Measurements from ENCODE around the gene VGLL3. TPM values are rescaled to one million over a fixed set of nuclear protein-coding genes. Genes with fewer than 3 reads are reported as not detected.
"Not testable (repeated sequence)": the region's sequence is repeated elsewhere in the genome, so short reads cannot be mapped to it uniquely, and the experiment has no call there.

VGLL3 gene
- total RNA-seq, 4 donors from 2014 or later: 6.2 to 17.8 (median 12.6) TPM

DNA sequence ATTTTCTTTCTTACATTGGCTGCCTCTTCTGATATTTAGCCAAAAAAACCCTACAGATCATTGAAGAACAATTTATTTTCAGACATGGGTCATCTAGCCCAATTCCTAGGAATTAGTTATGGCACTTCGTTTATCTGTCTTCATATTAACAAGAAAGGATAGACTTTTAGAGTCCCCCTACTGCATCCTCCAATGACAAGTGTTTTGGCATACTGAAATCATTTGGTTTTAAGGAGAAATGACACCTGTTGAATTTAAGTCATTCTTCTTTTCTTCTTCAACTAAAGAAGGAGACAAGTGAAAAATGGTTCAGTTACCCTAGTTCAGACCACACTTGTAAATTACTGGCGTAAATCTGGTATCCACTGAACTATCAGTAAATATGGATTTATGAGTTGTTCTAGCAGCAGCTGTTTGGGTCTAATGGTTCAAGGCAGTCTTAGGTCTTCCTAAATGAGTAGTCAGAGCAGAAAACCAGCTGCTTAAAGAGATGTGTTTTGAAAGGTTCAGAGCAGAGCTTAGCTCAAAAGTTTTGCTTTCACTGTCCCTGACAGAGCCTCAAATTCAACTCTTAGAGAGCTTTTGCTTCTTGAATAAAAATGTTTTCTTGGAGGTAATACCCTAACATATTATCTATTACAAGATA lies 5.6 kb downstream of the VGLL3 start:
- no peaks in the 10 kb centered on the region for H3K9me3 ChIP-seq
- DNase-seq (ENCODE audit: low spot score in 2 of 2): no peak
- peaks cover 7% of the 10 kb centered on the region for H3K27me3 ChIP-seq
- 50% methylated on average over 2 of the region's 2 CpGs for WGBS
- H3K4me1 ChIP-seq: peaks cover 6% of the 10 kb centered on the region
- H3K4me3 ChIP-seq: peak overlapping the region; percentile 70
- TF ChIP-seq EP300 (IDR thresholded peaks at IDR 0.05) (no peak), POLR2AphosphoS5 (IDR thresholded peaks at IDR 0.05) (no peak)
- TF ChIP-seq, protein P1, sequence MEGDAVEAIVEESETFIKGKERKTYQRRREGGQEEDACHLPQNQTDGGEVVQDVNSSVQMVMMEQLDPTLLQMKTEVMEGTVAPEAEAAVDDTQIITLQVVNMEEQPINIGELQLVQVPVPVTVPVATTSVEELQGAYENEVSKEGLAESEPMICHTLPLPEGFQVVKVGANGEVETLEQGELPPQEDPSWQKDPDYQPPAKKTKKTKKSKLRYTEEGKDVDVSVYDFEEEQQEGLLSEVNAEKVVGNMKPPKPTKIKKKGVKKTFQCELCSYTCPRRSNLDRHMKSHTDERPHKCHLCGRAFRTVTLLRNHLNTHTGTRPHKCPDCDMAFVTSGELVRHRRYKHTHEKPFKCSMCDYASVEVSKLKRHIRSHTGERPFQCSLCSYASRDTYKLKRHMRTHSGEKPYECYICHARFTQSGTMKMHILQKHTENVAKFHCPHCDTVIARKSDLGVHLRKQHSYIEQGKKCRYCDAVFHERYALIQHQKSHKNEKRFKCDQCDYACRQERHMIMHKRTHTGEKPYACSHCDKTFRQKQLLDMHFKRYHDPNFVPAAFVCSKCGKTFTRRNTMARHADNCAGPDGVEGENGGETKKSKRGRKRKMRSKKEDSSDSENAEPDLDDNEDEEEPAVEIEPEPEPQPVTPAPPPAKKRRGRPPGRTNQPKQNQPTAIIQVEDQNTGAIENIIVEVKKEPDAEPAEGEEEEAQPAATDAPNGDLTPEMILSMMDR (IDR thresholded peaks at IDR 0.05): no peak
- H3K27ac ChIP-seq: peak overlapping the region; percentile 70
- no peaks in the 10 kb centered on the region for H3K36me3 ChIP-seq

DNA sequence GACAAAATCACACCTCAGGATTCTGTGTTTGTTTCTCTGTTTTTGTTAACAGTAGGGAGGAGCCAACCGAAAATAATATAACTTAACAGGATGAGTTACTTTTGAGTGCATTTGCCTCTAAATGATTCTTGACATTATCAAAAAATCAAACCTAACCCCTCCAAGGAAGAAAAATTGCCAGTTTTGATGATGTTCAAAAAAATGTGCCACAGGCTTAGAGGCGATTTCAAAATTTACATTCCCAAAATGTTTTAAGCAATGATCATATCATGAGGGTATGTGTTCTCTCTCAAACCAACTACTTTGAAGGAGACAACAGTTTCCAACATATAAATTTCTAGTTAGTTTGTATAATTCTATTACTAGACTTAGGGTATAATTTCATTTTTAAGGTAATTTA lies 6.7 kb downstream of the VGLL3 start:
- Histone ChIP-seq H3K27ac (peak overlapping the region; percentile 70), H3K9me3 (no peaks in the 10 kb centered on the region), H3K27me3 (no peaks in the 10 kb centered on the region), H3K36me3 (no peaks in the 10 kb centered on the region), H3K4me3 (no peak overlapping the region), H3K4me1 (no peaks in the 10 kb centered on the region)
- 65% methylated on average over 2 of the region's 2 CpGs for WGBS
- no peak for DNase-seq (ENCODE audit: low spot score in 2 of 2)
- TF ChIP-seq POLR2AphosphoS5 (IDR thresholded peaks at IDR 0.05): no peak
- no peak for TF ChIP-seq POLR2A (IDR thresholded peaks at IDR 0.05)
- no peak for TF ChIP-seq EP300 (IDR thresholded peaks at IDR 0.05)
- TF ChIP-seq, protein P1 (IDR thresholded peaks at IDR 0.05): no peak

DNA sequence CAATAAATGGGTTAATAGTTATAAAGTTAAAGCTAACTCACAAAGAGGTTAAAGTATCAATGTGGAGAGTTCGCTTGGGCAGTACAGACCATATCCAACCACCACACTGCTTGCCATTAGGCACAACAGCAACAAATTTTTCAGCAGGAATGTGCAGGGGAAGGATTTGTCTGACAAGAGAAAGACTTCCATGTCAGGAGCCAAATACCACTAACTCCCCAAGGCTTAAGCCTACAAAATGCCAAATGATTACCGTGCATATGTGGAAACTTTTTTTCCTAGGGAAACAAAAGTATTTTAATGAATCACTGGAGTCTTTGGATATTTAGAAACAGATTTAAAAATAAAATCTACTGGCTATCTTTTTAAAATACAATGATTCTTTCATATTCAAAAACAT lies 8.1 kb downstream of the VGLL3 start:
- Histone ChIP-seq H3K27me3 (no peaks in the 10 kb centered on the region), H3K36me3 (no peaks in the 10 kb centered on the region), H3K27ac (peak overlapping the region; percentile 52), H3K9me3 (no peaks in the 10 kb centered on the region), H3K4me3 (no peak overlapping the region), H3K4me1 (no peaks in the 10 kb centered on the region)
- 41% methylated on average over 2 of the region's 2 CpGs for WGBS
- DNase-seq (ENCODE audit: low spot score in 2 of 2): no peak
- TF ChIP-seq POLR2A (IDR thresholded peaks at IDR 0.05) (no peak), POLR2AphosphoS5 (IDR thresholded peaks at IDR 0.05) (peak in 2 of 3 donors; percentile 57 to 70)

DNA sequence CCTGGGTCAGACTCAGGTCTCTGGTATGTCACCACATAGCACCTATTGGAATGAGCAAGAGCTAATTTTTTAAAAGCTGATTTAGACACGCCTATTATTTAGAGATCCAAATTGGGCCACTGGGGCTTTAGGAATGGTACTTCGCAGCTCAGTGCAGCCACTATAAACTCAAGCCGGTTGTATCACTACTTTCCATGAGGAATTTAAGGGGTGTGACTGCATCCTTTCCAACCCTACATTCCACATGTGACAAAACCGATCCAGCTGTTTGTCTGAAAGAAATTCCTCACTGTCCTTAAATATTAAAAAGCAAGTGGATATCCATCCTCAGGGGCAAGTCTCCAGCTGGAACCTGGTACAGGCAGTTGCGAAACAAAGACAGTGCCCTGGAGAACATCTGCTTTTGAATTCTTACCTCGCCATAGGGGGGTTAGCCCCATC lies 12.8 kb downstream of the VGLL3 start:
- no peaks in the 10 kb centered on the region for H3K9me3 ChIP-seq
- H3K4me1 ChIP-seq: peaks cover 7% of the 10 kb centered on the region
- H3K36me3 ChIP-seq: no peaks in the 10 kb centered on the region
- 51% methylated on average over 6 of the region's 6 CpGs for WGBS
- TF ChIP-seq, protein P1 (IDR thresholded peaks at IDR 0.05): no peak
- peak in 1 of 3 donors; percentile 53 for TF ChIP-seq POLR2AphosphoS5 (IDR thresholded peaks at IDR 0.05)
- peak; percentile 81 for DNase-seq (ENCODE audit: low spot score in 2 of 2)
- H3K27ac ChIP-seq: peak overlapping the region; percentile 35
- H3K27me3 ChIP-seq: no peaks in the 10 kb centered on the region
- H3K4me3 ChIP-seq: no peak overlapping the region

DNA sequence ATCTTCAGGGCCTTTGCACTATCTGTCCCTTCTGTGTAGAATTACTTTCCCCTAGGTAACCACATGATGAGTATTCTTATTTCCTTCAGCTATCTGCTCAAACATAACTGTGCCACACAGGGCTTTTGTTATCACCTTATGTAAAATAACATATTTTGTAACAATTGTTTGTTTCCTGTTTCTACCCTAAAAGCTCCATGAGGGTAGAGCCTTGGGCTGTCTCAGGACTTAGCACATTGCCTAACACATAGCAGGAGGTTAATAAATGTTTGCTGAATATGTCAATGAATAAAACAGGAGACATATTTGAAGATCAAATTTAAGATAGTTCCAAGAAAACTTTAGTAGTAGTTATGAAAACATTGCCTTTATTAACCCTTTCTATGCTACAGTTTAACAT lies 14.7 kb downstream of the VGLL3 start:
- Histone ChIP-seq H3K36me3 (no peaks in the 10 kb centered on the region), H3K4me3 (no peak overlapping the region), H3K27me3 (no peaks in the 10 kb centered on the region), H3K4me1 (peaks cover 7% of the 10 kb centered on the region), H3K9me3 (no peaks in the 10 kb centered on the region), H3K27ac (no peak overlapping the region)
- no peak for TF ChIP-seq POLR2AphosphoS5 (IDR thresholded peaks at IDR 0.05)
- DNase-seq (ENCODE audit: low spot score in 2 of 2): no peak

DNA sequence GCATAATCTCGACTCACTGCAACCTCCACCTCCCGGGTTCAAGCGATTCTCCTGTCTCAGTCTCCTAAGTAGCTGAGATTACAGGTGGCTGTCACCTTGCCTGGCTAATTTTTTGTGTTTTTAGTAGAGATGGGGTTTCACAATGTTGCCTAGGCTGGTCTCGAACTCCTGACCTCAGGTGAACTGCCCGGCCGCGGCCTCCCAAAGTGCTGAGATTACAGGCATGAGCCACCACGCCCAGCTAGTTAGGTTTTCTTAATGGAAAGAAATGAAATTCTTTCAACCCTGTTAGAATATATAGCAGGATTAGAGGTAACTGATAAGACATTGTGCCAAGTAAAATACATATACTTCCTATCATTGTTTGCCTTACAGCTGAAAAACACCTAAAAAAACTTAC lies 16.8 kb downstream of the VGLL3 start:
- not testable (repeated sequence) for DNase-seq (ENCODE audit: low spot score in 2 of 2)
- WGBS: 94% methylated on average over 8 of the region's 8 CpGs

DNA sequence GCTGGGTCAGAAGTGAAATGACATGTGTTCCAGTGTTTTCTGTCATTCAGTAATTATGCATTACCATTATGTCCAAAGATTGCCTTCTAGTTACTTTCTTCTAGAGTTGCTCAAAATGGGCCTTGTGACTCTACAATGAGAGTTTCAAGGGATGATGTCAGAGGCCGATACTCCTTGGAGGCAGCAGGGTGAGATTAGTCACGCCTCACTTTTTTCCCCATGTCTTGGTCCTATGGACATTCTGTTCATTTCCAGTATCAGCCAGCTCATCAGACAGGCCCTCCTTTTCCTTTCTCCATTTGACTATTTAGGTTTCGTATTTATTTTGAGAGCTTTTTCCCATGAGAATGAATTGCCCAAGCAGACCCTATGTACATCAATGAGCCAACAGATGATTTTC lies 17.5 kb downstream of the VGLL3 start:
- TF ChIP-seq POLR2A (IDR thresholded peaks at IDR 0.05) (no peak), POLR2AphosphoS5 (IDR thresholded peaks at IDR 0.05) (peak in 1 of 3 donors; percentile 27), EP300 (IDR thresholded peaks at IDR 0.05) (no peak)
- TF ChIP-seq, protein P1 (IDR thresholded peaks at IDR 0.05): no peak

More for the DNA sequence above, 16.8 kb downstream of the VGLL3 start:
- not testable (repeated sequence) for H3K9me3 ChIP-seq, H3K27me3 ChIP-seq, H3K4me3 ChIP-seq, H3K36me3 ChIP-seq, H3K4me1 ChIP-seq
- H3K27ac ChIP-seq: peak overlapping the region; percentile 11

More for the DNA sequence above, 17.5 kb downstream of the VGLL3 start:
- H3K4me3 ChIP-seq: no peak overlapping the region
- H3K4me1 ChIP-seq: peaks cover 7% of the 10 kb centered on the region
- DNase-seq (ENCODE audit: low spot score in 2 of 2): no peak
- H3K36me3 ChIP-seq: peaks cover 3% of the 10 kb centered on the region
- no peaks in the 10 kb centered on the region for H3K27me3 ChIP-seq
- H3K27ac ChIP-seq: peak overlapping the region; percentile 11
- 85% methylated on average over 3 of the region's 3 CpGs for WGBS
- H3K9me3 ChIP-seq: no peaks in the 10 kb centered on the region
